HepG2 (cell line): Measurements from ENCODE around the gene KCNH6. TPM values are rescaled to one million over a fixed set of nuclear protein-coding genes. Genes with fewer than 3 reads are reported as not detected.

Source experiments
- ATRX ChIP-seq: sonication (generic); formaldehyde crosslinking; IDR thresholded peaks from 2 replicates; pipeline ENCODE4 v1.4.0; 2020; ENCODE audit warnings: missing genetic modification reagents, borderline replicate concordance
- BORCS8-MEF2B ChIP-seq: sonication (generic); formaldehyde crosslinking; IDR thresholded peaks from 2 replicates; pipeline ENCODE4 v1.8.0; 2022; ENCODE audit warnings: mild to moderate bottlenecking, missing genetic modification reagents
- ELF3 ChIP-seq: IDR thresholded peaks from 2 replicates; pipeline ENCODE4 v1.6.1; 2016; ENCODE audit warnings: missing genetic modification reagents, missing compliant biosample characterization
- ISX ChIP-seq: sonication (generic); formaldehyde crosslinking; conservative IDR thresholded peaks from 2 replicates; pipeline ENCODE4 v1.5.0; 2020; ENCODE audit warnings: missing genetic modification reagents
- JDP2 ChIP-seq: sonication (generic); formaldehyde crosslinking; IDR thresholded peaks from 2 replicates; pipeline ENCODE4 v1.8.1; 2022; ENCODE audit warnings: missing genetic modification reagents, borderline replicate concordance
- MED8 ChIP-seq: sonication (generic); formaldehyde crosslinking; IDR thresholded peaks from 2 replicates; pipeline ENCODE4 v1.8.1; 2023; ENCODE audit warnings: mild to moderate bottlenecking, missing genetic modification reagents; ENCODE audit not compliant: insufficient replicate concordance
- MYPOP ChIP-seq: sonication (generic); formaldehyde crosslinking; IDR thresholded peaks from 2 replicates; pipeline ENCODE4 v1.8.1; 2023; ENCODE audit warnings: mild to moderate bottlenecking, moderate library complexity, missing genetic modification reagents
- NCOA1 ChIP-seq: sonication (generic); formaldehyde crosslinking; IDR thresholded peaks from 2 replicates; pipeline ENCODE4 v1.9.0; 2021; ENCODE audit warnings: missing genetic modification reagents
- NR3C1 ChIP-seq: sonication (generic); formaldehyde crosslinking; IDR thresholded peaks from 2 replicates; pipeline ENCODE4 v1.4.0; 2020; ENCODE audit warnings: missing genetic modification reagents
- PRDM15 ChIP-seq: sonication (generic); formaldehyde crosslinking; IDR thresholded peaks from 2 replicates; pipeline ENCODE4 v1.4.0; 2020; ENCODE audit warnings: missing genetic modification reagents
- RFXANK ChIP-seq: IDR thresholded peaks from 2 replicates; pipeline ENCODE4 v1.6.1; 2016
- SKI ChIP-seq: fragments of 450-650 bp; IDR thresholded peaks from one replicate; pipeline ENCODE4 v1.6.1; 2018; ENCODE audit warnings: mild to moderate bottlenecking; ENCODE audit not compliant: partially characterized antibody
- STAT5B ChIP-seq: sonication (generic); formaldehyde crosslinking; IDR thresholded peaks from 2 replicates; pipeline ENCODE4 v1.4.0; 2020; ENCODE audit warnings: missing genetic modification reagents
- ZBTB33 ChIP-seq: sonication (generic); formaldehyde crosslinking; IDR thresholded peaks from 2 replicates; pipeline ENCODE4 v1.4.0; 2020; ENCODE audit warnings: missing genetic modification reagents
- ZFP62 ChIP-seq: sonication (generic); formaldehyde crosslinking; IDR thresholded peaks from 2 replicates; pipeline ENCODE4 v1.4.0; 2020; ENCODE audit warnings: missing genetic modification reagents
- ZKSCAN8 ChIP-seq: IDR thresholded peaks from 2 replicates; pipeline ENCODE4 v1.6.1; 2016; ENCODE audit warnings: borderline replicate concordance, missing genetic modification reagents, missing compliant biosample characterization
- ZNF232 ChIP-seq: sonication (generic); formaldehyde crosslinking; IDR thresholded peaks from 2 replicates; pipeline ENCODE4 v1.4.0; 2020; ENCODE audit warnings: missing genetic modification reagents, borderline replicate concordance
- ZNF256 ChIP-seq: sonication (generic); formaldehyde crosslinking; conservative IDR thresholded peaks from 2 replicates; pipeline ENCODE4 v1.4.0; 2020; ENCODE audit warnings: missing genetic modification reagents
- ZNF329 ChIP-seq: sonication (generic); formaldehyde crosslinking; IDR thresholded peaks from 2 replicates; pipeline ENCODE4 v1.9.0; 2021; ENCODE audit warnings: low read depth, mild to moderate bottlenecking, missing genetic modification reagents
- ZNF468 ChIP-seq: sonication (generic); formaldehyde crosslinking; IDR thresholded peaks from 2 replicates; pipeline ENCODE4 v1.8.0; 2022; ENCODE audit warnings: mild to moderate bottlenecking, moderate library complexity, missing genetic modification reagents
- ZNF484 ChIP-seq: sonication (generic); formaldehyde crosslinking; IDR thresholded peaks from 2 replicates; pipeline ENCODE4 v1.5.1; 2020; ENCODE audit warnings: mild to moderate bottlenecking, low read depth, missing genetic modification reagents, borderline replicate concordance
- ZNF629 ChIP-seq: sonication (generic); formaldehyde crosslinking; conservative IDR thresholded peaks from 2 replicates; pipeline ENCODE4 v1.5.0; 2020; ENCODE audit warnings: missing genetic modification reagents
- ZNF780A ChIP-seq: sonication (generic); formaldehyde crosslinking; IDR thresholded peaks from 2 replicates; pipeline ENCODE4 v1.8.0; 2022; ENCODE audit warnings: mild to moderate bottlenecking, missing genetic modification reagents, moderate library complexity
- ZSCAN21 ChIP-seq: sonication (generic); formaldehyde crosslinking; IDR thresholded peaks from 2 replicates; pipeline ENCODE4 v1.8.0; 2022; ENCODE audit warnings: mild to moderate bottlenecking, missing genetic modification reagents, moderate library complexity, borderline replicate concordance
- polyA plus RNA-seq, 8 experiments: library from polyadenylated mRNA; depleted of rRNA in 3 of 8; stranded (reverse) in 7 of 8; unstranded in 1 of 8; fragments of >200 nt; fragmentation: Illumina TruSeq in 4 of 8; extraction: Trizol in 4 of 8; gene quantifications; 2 replicates each; pipeline versions ENCODE4 v1.2.1 to v1.2.3, GENCODE V29; 2011 to 2016; ENCODE audit warnings: low read depth in 4 of 8, missing spikeins in 1 of 8, mixed read lengths in 1 of 8; ENCODE audit not compliant: insufficient read depth in 1 of 8
- total RNA-seq, 5 experiments: library from RNA; depleted of rRNA; stranded (reverse); fragments of >200 nt; fragmentation: Illumina TruSeq; extraction: Trizol; gene quantifications; 2 replicates each; pipeline ENCODE4 v1.2.3, GENCODE V29; 2016; ENCODE audit warnings: low read depth in 1 of 5

Gene KCNH6
- total and polyA plus RNA-seq, 2 of the 13 experiments (the other 11 are each of a cell fraction or from before 2014, with no cell fraction given) = 0.05 to 0.18 TPM

- TF ChIP-seq STAT5B (no peak), SKI (no peak), ZFP62 (CRISPR knock-in tag) (no peak), ELF3 (CRISPR knock-in tag) (0 out of 2 replicates have a peak, but pooled peaks have one; percentile 3), JDP2 (no peak), ZKSCAN8 (no peak), ZNF329 (no peak), ATRX (CRISPR knock-in tag) (no peak), ZNF232 (CRISPR knock-in tag) (peak; percentile 28; the same call in 1 of the 2 replicates), ZNF780A (CRISPR knock-in tag) (no peak), ZBTB33 (no peak), MYPOP (no peak), RFXANK (CRISPR knock-in tag) (no peak), ISX (CRISPR knock-in tag) (no peak), ZNF629 (CRISPR knock-in tag) (peak; percentile 88), ZNF468 (no peak), ZNF484 (CRISPR knock-in tag) (no peak), MED8 (CRISPR knock-in tag) (no peak), ZSCAN21 (CRISPR knock-in tag) (no peak), NCOA1 (CRISPR knock-in tag) (no peak), NR3C1 (CRISPR knock-in tag) (no peak), BORCS8-MEF2B (CRISPR knock-in tag) (0 out of 2 replicates have a peak, but pooled peaks have one; percentile 32), PRDM15 (CRISPR knock-in tag) (no peak), ZNF256 (CRISPR knock-in tag) (no peak)
Observed at GRCh38 chr17:63517825-63518534, 5.2 kb upstream of the KCNH6 start (continued).
